ENCODE measurements around the gene ABCA4. TPM values are rescaled to one million over a fixed set of nuclear protein-coding genes. Genes with fewer than 3 reads are reported as not detected.

Gene ABCA4
- total RNA-seq, 1 donor from 2014 or later: 1.2 TPM

GRCh38 chr1:94037392-94038229, 83.3 kb downstream of the ABCA4 start:
- Mint-ChIP-seq H3K27ac (no peak overlapping the region), H3K27me3 (ENCODE audit: insufficient read depth, low read depth) (no peaks in the 10 kb centered on the region), H3K36me3 (no peaks in the 10 kb centered on the region), H3K4me3 (no peak overlapping the region), H3K4me1 (peaks cover 7% of the 10 kb centered on the region), H3K9me3 (no peaks in the 10 kb centered on the region)
- Histone ChIP-seq H2AFZ (replicated peaks) (no peak overlapping the region), H3K4me1 (peaks cover 9% of the 10 kb centered on the region), H3K9ac (no peak overlapping the region), H3K4me2 (no peak overlapping the region), H3K79me2 (ENCODE audit: low read depth) (no peaks in the 10 kb centered on the region), H3K27ac (no peak overlapping the region), H4K20me1 (ENCODE audit: low read depth) (no peaks in the 10 kb centered on the region), H3K4me3 (no peak overlapping the region), H3K27me3 (no peaks in the 10 kb centered on the region), H3K9me3 (ENCODE audit: low read depth) (no peaks in the 10 kb centered on the region), H3F3A (ENCODE audit: low read depth) (no peaks in the 10 kb centered on the region), H3K36me3 (no peaks in the 10 kb centered on the region)
- TF ChIP-seq CTCF (IDR thresholded peaks at IDR 0.05): no peak
- TF ChIP-seq EZH2 (IDR thresholded peaks at IDR 0.05): no peak
- no peak for TF ChIP-seq EZH2phosphoT487 (IDR thresholded peaks at IDR 0.05)
- DNase-seq (ENCODE audit: low spot score): no peak

- Histone ChIP-seq H3K9me3 (ENCODE audit: low read depth) (no peaks in the 10 kb centered on the region), H4K20me1 (ENCODE audit: low read depth) (no peaks in the 10 kb centered on the region), H3K4me3 (no peak overlapping the region), H3K4me1 (peaks cover 9% of the 10 kb centered on the region), H3K36me3 (no peaks in the 10 kb centered on the region), H3K79me2 (ENCODE audit: low read depth) (no peaks in the 10 kb centered on the region), H3K4me2 (no peak overlapping the region), H3K27ac (no peak overlapping the region), H3K9ac (no peak overlapping the region), H3F3A (ENCODE audit: low read depth) (no peaks in the 10 kb centered on the region), H3K27me3 (no peaks in the 10 kb centered on the region), H2AFZ (replicated peaks) (no peak overlapping the region)
- H3K27ac Mint-ChIP-seq: no peak overlapping the region
- H3K4me3 Mint-ChIP-seq: no peak overlapping the region
- no peak for DNase-seq (ENCODE audit: low spot score)
- H3K27me3 Mint-ChIP-seq (ENCODE audit: insufficient read depth, low read depth): no peaks in the 10 kb centered on the region
- no peaks in the 10 kb centered on the region for H3K36me3 Mint-ChIP-seq
- no peaks in the 10 kb centered on the region for H3K9me3 Mint-ChIP-seq
- no peak for TF ChIP-seq CTCF (IDR thresholded peaks at IDR 0.05)
- TF ChIP-seq EZH2phosphoT487 (IDR thresholded peaks at IDR 0.05): no peak
- peaks cover 7% of the 10 kb centered on the region for H3K4me1 Mint-ChIP-seq
Measured at GRCh38 chr1:94036730-94037129, 84.2 kb downstream of the ABCA4 start.

- Histone ChIP-seq H3K4me3 (no peak overlapping the region), H3K9me3 (ENCODE audit: low read depth) (no peaks in the 10 kb centered on the region), H3K4me2 (no peak overlapping the region), H3K4me1 (peaks cover 7% of the 10 kb centered on the region), H3K27ac (no peak overlapping the region), H3K79me2 (ENCODE audit: low read depth) (no peaks in the 10 kb centered on the region), H3K36me3 (no peaks in the 10 kb centered on the region), H3K27me3 (no peaks in the 10 kb centered on the region), H3K9ac (no peak overlapping the region), H2AFZ (replicated peaks) (no peak overlapping the region), H4K20me1 (ENCODE audit: low read depth) (no peaks in the 10 kb centered on the region), H3F3A (ENCODE audit: low read depth) (no peaks in the 10 kb centered on the region)
- no peak overlapping the region for H3K4me3 Mint-ChIP-seq
- peaks cover 10% of the 10 kb centered on the region for H3K4me1 Mint-ChIP-seq
- TF ChIP-seq CTCF (IDR thresholded peaks at IDR 0.05) (no peak), EZH2phosphoT487 (IDR thresholded peaks at IDR 0.05) (no peak), EZH2 (IDR thresholded peaks at IDR 0.05) (no peak)
- no peaks in the 10 kb centered on the region for H3K27me3 Mint-ChIP-seq (ENCODE audit: insufficient read depth, low read depth)
- no peak overlapping the region for H3K27ac Mint-ChIP-seq
- no peak for DNase-seq (ENCODE audit: low spot score)
- H3K9me3 Mint-ChIP-seq: no peaks in the 10 kb centered on the region
- H3K36me3 Mint-ChIP-seq: no peaks in the 10 kb centered on the region
Measured at GRCh38 chr1:94033849-94034248, 87.1 kb downstream of the ABCA4 start.

Data from neural progenitor cell (in vitro differentiated cells).